Stimulated activated CD8-positive, alpha-beta memory T cell treated with anti-CD3 and anti-CD28 coated beads, Interleukin-15, amount 100 ng/mL, for 4 hours (primary cell): ENCODE data around the gene EIF2B5.

Source experiments
- DNase-seq, 2 donors: peaks; one replicate each; pipeline ENCODE4 v3.0.0-alpha.2; 2020; ENCODE audit warnings: low read depth in 2 of 2

EIF2B5 gene

GRCh38 chr3:184173374-184173722, 38.2 kb downstream of the EIF2B5 start:
- no peak for DNase-seq

DNA sequence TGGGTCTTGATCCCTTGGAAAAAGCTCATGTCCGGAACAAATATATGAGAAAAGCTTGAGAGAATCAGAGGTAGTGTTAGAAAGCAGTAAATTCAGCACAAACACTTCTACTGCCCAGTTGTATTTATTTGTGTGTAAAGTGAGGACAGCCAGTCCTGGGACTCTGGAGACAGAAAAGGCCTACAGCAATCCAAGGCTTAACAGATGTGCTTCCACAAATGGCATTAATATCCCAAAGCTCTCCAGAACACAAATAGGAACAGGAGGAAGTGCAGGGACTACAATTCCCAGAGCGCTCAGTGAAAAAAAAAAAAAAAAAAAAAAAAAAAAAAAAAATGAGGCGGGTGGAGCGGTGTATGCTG, 39.1 kb downstream of the EIF2B5 start:
- no peak for DNase-seq

GRCh38 chr3:184174646-184175492, 39.7 kb downstream of the EIF2B5 start, which contains the start of gene AP2M1:
AP2M1 (plus strand) TSS chr3:184174855; CDS start chr3:184176994, 2,139 bp downstream.
- peak; percentile 97 to 99 for DNase-seq

GRCh38 chr3:184175506-184175905, 40.3 kb downstream of the EIF2B5 start:
- no peak for DNase-seq

DNA sequence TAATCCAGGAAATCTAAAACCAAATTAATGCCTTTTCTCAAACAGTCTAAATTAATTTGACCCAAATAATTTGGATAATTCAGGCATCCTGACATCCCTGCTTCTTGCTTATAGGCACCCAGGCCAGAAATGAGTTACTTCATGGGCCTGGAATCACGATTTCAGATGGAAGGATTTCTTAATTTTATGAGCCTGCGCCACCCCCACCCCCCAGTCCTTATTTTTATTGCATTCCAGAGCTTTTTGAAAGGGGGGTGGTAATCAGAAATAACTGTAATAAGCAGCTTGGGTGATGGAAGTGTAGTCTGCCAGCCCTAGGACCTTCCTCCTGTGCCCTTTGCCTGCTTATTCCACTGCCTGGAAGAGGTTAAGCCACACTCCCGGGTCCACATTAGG, 40.8 kb downstream of the EIF2B5 start:
- no peak for DNase-seq

GRCh38 chr3:184176377-184177330, 41.5 kb downstream of the EIF2B5 start:
- DNase-seq = no peak

DNA sequence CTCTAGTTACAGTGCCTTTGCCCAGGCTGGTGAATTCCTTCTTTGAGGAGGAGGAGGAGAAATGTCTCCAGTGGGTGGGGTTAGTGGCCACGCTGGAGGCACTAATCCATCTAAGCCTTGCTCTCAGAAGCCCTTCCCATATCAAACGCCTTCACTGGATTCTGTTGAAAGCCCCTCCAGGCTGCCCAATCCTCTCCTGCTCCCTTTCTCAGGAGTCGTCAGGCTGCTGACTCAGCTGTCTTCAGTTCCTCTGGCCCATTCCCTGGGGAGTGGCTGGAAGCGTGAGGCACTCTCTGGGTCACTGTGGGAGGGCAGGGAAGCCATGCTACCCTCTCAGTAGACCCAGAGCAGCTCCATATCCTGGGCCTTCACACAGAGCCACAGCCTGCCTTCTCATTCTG, 42.2 kb downstream of the EIF2B5 start:
- no peak for DNase-seq

GRCh38 chr3:184177767-184178306, 42.7 kb downstream of the EIF2B5 start:
- DNase-seq = no peak

GRCh38 chr3:184178521-184179138, 43.5 kb downstream of the EIF2B5 start:
- no peak for DNase-seq

- DNase-seq = no peak
Measured at GRCh38 chr3:184180165-184180564, 45.0 kb downstream of the EIF2B5 start.

GRCh38 chr3:184181596-184181995, 46.4 kb downstream of the EIF2B5 start:
- no peak for DNase-seq

DNA sequence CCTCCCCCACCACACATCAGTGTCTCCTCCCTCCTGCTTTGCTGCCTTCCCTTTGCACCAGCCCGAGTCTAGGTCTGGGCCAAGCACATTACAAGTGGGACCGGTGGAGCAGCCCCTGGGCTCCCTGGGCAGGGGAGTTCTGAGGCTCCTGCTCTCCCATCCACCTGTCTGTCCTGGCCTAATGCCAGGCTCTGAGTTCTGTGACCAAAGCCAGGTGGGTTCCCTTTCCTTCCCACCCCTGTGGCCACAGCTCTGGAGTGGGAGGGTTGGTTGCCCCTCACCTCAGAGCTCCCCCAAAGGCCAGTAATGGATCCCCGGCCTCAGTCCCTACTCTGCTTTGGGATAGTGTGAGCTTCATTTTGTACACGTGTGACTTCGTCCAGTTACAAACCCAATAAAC, 48.5 kb downstream of the EIF2B5 start:
- DNase-seq = no peak

GRCh38 chr3:184184546-184185230, 49.5 kb downstream of the EIF2B5 start:
- no peak for DNase-seq

DNA sequence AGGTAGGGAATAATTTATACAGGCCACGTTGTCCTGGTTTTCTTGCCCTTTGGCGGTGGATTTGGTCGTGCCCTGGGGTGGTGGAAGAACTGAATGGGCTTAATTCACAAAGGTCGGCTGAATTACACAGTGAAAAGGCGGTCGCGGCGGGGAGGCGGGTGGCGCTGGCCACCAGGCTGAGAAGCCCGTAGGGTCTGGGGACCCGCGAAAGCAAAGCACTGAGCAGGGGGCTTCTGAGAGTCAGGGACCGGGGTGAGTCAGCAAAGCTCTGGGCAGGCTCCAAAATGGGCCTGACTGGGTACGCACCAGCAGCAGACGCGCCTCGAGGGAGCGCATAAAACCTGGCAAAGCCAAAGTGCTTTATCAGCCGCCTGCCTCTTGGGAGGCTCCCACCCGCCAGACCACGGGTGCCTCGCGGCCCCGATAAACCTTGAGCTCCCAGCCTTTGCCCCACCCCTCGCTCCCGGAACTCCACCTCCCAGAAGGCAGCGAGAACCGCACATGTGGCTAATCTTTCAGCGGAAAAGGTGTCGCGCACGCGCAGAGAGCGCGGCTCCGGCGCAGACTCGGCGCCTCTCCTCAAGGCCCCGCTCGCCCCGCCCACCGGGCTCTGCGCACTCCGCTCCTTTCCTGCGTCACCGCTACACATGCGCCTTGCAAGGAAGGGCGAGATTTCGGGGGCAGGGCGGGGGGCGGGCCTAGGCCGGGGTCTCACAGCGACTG, 50.5 kb downstream of the EIF2B5 start:
- DNase-seq = peak; percentile 97 to 99

DNA sequence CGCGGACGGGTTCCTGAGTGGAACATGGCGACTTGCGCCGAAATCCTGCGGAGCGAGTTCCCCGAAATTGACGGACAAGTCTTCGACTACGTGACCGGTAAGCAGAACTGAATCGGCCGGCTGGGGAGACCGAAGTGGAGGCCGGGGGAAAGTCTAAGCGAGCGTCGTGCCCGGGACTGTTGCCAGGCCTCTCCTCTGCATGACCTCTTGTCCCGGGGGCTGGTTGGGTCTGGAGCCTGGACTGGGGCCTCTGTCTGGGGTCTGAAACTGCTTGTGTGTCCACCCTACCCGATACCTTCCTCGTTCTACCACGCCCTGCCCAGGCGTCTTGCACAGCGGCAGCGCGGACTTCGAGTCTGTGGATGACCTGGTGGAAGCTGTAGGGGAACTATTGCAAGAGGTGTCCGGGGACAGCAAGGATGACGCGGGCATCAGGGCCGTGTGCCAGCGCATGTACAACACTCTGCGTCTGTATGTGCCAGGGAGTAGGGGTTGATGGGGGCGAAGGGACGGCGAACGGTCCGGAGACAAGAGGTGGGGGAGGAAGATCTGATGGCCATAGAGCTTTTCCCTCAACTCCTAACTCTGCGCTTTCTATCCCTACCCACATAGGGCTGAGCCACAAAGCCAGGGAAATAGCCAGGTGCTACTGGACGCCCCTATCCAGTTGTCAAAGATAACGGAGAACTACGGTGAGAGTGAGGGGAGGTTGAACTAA, 51.2 kb downstream of the EIF2B5 start, which contains the start of gene ABCF3:
ABCF3 (plus strand) TSS at position 16 of the 718 bp plus-strand sequence; CDS start at position 25, 9 bp downstream.
- no peak for DNase-seq

- no peak for DNase-seq
Measured at GRCh38 chr3:184186902-184187207, 51.7 kb downstream of the EIF2B5 start.

DNA sequence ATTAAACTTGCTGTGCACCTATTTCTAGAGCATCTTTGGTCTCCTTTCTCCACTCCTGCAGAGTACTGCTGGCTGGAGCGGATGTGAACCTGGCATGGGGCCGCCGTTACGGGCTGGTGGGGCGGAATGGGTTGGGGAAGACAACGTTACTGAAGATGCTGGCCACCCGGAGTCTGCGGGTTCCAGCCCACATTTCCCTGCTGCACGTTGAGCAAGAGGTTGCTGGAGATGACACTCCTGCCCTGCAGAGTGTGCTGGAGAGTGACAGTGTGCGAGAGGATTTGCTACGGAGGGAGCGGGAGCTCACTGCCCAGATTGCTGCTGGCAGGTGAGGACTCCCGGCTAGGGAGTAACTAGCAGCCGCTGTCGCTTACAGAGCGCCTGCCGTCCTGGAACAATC, 52.9 kb downstream of the EIF2B5 start:
- no peak for DNase-seq

GRCh38 chr3:184189421-184189820, 54.3 kb downstream of the EIF2B5 start:
- no peak for DNase-seq

DNA sequence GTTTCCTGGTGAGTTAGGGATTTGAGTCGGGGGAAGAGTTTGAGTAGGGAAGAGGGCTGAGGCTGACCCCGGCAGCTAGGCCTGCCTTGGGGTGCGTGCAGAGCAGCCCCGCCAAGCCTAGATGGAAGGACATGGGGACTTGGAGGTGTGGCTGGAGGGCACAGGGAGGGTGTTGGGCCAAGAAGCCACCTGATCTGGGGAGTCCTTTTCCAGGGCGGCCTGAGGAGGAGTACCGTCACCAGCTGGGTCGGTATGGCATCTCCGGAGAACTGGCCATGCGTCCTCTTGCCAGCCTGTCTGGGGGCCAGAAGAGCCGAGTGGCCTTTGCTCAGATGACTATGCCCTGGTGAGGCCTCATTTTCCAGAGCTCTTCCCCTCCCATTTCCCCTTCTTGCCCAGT, 57.7 kb downstream of the EIF2B5 start:
- DNase-seq = no peak

GRCh38 chr3:184193991-184194539, 58.9 kb downstream of the EIF2B5 start:
- no peak for DNase-seq
